OCI-LY1 (cell line): ENCODE measurements around the gene RGS10.

Experiments used
- CTCF ChIP-seq: fragments of 200-600 bp; sonication (generic), shearing (Covaris generic); IDR thresholded peaks from 2 replicates; pipeline ENCODE4 v1.5.1; 2017; ENCODE audit warnings: mild to moderate bottlenecking, antibody characterized with exemption, low read length, moderate library complexity, mixed read lengths
- EZH2 ChIP-seq: fragments of 200-600 bp; sonication (generic), shearing (Covaris generic); IDR thresholded peaks from 2 replicates; pipeline ENCODE4 v1.8.0; 2017; ENCODE audit warnings: borderline replicate concordance, mixed run types, mild to moderate bottlenecking, antibody characterized with exemption, low read length, moderate library complexity, mixed read lengths

- TF ChIP-seq CTCF (peak; percentile 17; the same call in 1 of the 2 replicates), EZH2 (no peak)
Observed at GRCh38 chr10:119526621-119527592, 15.6 kb downstream of the RGS10 start.
